HG03135 (cell line): ENCODE results near the gene NPPC.
"Not testable (repeated sequence)": the region's sequence is repeated elsewhere in the genome, so short reads cannot be mapped to it uniquely, and the experiment has no call there.

ENCODE experiments used
- ATAC-seq: cut with Tn5 transposase; IDR thresholded peaks from one replicate; pipeline ENCODE4 v1.9.1; 2021; ENCODE audit warnings: mild to moderate bottlenecking, moderate library complexity; ENCODE audit not compliant: unreplicated experiment

The NPPC gene

GRCh38 chr2:231922311-231923009, 3.7 kb downstream of the NPPC start:
- no peak for ATAC-seq

DNA sequence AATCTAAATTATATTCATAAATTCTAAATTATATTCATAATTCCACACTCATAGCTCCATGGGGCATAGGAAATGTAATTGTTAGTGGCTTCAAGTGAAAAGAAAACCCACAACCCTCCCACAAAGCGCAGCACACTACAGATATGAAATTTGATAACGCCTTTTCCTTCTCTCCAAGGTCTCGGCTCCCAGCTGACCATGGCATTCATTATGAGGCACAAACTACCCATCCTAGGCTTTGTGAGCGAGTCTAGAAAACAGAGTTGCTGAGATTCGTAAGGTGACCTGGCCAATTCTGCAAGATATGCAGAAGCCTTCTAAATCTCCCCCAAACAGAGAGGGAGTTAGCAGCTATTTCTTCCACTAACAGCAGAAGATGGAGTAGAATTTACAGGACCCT, 5.4 kb downstream of the NPPC start:
- no peak for ATAC-seq

- no peak for ATAC-seq
Observed at GRCh38 chr2:231920366-231920765, 5.8 kb downstream of the NPPC start.

GRCh38 chr2:231919341-231920035, 6.7 kb downstream of the NPPC start:
- ATAC-seq, result no peak

- no peak for ATAC-seq
Observed at GRCh38 chr2:231918501-231919330, 7.5 kb downstream of the NPPC start.

DNA sequence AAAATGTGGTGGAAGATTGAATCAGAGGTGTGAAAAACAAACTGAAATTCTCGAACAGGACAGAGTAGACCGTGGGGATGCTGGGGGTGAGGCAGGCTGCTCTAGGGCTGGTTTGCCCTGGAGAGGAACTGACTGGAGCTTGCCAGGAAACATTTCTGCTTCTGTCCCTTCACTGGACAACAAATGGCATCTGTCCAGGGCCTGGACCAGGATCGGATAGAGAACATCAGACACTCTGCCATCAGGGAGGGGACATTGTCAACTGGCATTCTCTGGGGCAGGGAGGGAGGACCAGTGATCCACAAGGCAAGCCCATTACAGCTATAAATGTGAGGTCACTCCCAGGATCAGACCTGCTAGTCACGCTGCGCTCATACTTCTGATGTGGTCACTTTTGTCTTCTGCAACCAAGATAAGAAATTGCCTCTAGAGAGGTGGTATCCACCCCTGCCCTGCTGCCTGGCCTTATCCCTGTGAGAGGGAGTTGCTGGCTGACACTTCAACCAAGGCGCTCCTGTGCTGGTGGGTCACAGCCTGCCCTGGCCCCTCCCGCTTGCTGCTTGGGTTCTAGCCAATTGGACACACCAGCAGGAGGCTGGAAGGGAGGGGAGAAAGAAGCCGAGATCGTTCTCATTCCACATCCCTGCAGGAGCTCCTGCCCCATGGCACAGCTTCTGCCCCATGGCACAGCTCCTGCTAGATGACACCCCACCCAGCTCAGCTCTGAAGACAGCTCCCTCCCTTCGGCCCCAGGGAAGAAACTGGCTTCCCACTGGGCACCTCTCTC, 8.7 kb downstream of the NPPC start:
- ATAC-seq, result no peak

GRCh38 chr2:231914077-231914690, 12.0 kb downstream of the NPPC start:
- ATAC-seq, result no peak

DNA sequence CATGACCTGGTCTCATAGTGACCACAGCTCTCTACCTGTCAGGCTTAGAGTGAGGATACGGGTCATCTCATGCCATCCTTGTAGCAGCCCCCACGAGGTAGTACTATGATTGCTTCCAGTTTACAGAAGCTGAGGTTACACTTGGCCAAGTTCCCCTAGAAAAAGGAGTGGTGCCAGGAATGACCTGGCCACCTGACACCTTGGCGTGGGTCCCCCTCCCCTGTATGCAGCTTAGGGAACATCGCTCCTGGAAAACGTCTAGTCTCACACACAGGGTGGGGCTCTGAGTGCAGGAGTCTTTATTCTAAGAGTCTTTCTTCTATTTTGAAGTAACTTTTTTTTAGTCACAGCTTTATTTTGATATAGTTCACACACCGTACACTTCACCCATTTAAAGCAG, 14.8 kb downstream of the NPPC start:
- ATAC-seq, result no peak

GRCh38 chr2:231910771-231911170, 15.4 kb downstream of the NPPC start:
- no peak for ATAC-seq

- ATAC-seq, result not testable (repeated sequence)
Observed at GRCh38 chr2:231910161-231910560, 16.0 kb downstream of the NPPC start.

DNA sequence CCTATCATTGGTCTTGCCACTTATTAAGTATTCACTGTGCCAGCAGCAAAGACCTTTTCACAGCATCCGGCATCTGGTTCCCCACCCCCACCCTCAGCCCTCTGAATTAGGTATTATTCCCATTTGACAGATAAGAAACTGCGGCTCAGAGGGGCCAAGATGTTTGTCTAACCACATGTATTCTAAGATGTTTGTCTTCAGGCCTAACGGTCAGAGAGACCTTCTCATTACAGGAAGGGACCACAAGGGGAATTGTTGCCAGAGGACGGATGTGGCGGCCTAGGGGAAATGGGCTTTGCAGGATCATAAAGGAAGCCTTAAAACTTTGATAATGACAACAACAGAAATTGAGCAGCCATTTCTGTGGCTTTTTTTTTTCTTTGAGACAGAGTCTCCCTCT, 16.6 kb downstream of the NPPC start:
- ATAC-seq, result no peak

DNA sequence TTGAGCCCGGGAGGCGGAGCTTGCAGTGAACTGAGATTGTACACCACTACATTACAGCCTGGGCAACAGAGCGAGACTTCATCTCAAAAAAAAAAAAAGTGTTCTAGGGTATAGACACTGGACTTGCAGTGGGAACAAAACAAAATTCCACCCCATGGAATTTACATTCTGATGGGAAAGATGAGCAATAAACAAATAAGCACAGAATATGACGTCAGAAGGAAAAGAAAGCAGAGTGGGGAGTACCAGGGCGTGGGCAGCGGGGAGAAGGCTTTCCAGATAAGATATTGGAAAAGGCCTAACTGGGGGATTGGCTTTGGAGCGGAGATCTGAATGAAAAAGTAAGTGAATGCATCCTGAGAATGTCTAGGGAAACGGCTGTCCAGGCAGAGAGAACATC, 17.6 kb downstream of the NPPC start:
- ATAC-seq, result no peak

GRCh38 chr2:231907765-231908164, 18.4 kb downstream of the NPPC start:
- no peak for ATAC-seq

GRCh38 chr2:231905026-231905425, 21.2 kb downstream of the NPPC start:
- ATAC-seq, result no peak

- no peak for ATAC-seq
Observed at GRCh38 chr2:231904161-231904611, 22.0 kb downstream of the NPPC start.

GRCh38 chr2:231902598-231902997, 23.6 kb downstream of the NPPC start:
- no peak for ATAC-seq

DNA sequence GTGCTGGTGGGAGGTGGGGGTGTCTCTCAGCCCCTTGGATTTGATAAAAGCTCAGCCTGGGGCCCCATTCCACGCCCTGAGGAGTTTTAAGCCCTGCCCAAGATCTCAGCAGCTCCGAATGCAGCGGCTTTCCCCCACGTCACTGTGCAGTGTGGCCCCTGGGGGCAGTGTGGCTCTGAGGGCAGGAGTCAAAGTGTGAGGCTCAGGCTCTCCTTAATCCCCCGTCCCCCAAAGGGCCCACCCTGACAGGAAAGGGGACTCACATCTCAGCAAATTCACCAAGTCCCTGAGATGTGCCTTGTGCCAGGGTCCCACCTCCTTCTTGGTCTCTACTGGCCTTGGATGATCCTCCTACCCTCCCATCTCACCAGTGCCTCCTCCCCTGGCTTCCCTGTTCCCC, 25.2 kb downstream of the NPPC start:
- ATAC-seq, result no peak

DNA sequence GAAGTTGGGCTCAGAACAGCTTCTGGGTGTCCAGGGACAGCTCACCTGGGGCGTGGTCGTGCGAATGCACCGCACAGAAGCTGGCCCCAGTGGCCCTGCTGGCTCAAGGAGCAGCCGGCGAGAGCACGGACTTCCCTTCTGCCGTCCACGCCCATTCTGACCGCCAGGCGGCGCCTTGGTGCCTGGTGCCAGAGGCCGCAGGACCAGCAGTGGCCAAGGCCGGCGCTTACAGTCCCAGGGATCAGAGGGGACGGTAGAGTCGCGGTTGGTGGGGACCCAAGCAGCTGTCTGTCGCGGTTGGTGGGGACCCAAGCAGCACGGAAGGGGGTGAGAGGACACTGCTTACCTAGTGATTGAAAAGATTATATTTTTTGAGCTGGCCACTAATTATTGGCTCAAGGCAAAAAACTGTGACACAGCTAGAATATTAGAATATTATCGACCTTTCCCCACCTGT, 25.7 kb downstream of the NPPC start:
- no peak for ATAC-seq

GRCh38 chr2:231894566-231895380, 31.4 kb downstream of the NPPC start:
- no peak for ATAC-seq

GRCh38 chr2:231891514-231891905, 34.7 kb downstream of the NPPC start:
- ATAC-seq, result no peak
